ENCODE results near the gene FAM50A. TPM values are rescaled to one million over a fixed set of nuclear protein-coding genes. Genes with fewer than 3 reads are reported as not detected.

FAM50A gene
- total and polyA plus RNA-seq, 4 donors: 17.9 to 94.8 (median 64.8) TPM

GRCh38 chrX:154401045-154401799 lies 42.7 kb upstream of the FAM50A start:
- no peak overlapping the region for H3K27ac ChIP-seq (ENCODE audit: low read depth, low read length)
- WGBS (ENCODE audit: insufficient coverage): 75% methylated on average over 6 of the region's 6 CpGs
- no peak overlapping the region for H3K4me3 ChIP-seq (ENCODE audit: low read depth, low read length)
- DNase-seq (ENCODE audit: low read depth in 4 of 6, low spot score in 6 of 6): no peak
- peaks cover 24% of the 10 kb centered on the region for H3K4me1 ChIP-seq (ENCODE audit: control insufficient read depth, insufficient read depth, low read length)
- peaks cover 26% of the 10 kb centered on the region for H3K36me3 ChIP-seq (ENCODE audit: control insufficient read depth, insufficient read depth, low read length)
- no peaks in the 10 kb centered on the region for H3K27me3 ChIP-seq (ENCODE audit: control insufficient read depth, insufficient read depth, low read length)
- no peaks in the 10 kb centered on the region for H3K9me3 ChIP-seq (ENCODE audit: control insufficient read depth, insufficient read depth, low read length)

GRCh38 chrX:154401918-154402621 lies 41.9 kb upstream of the FAM50A start:
- Histone ChIP-seq H3K27ac (ENCODE audit: low read depth, low read length) (no peak overlapping the region), H3K36me3 (ENCODE audit: control insufficient read depth, insufficient read depth, low read length) (peaks cover 26% of the 10 kb centered on the region), H3K27me3 (ENCODE audit: control insufficient read depth, insufficient read depth, low read length) (no peaks in the 10 kb centered on the region), H3K4me3 (ENCODE audit: low read depth, low read length) (no peak overlapping the region), H3K9me3 (ENCODE audit: control insufficient read depth, insufficient read depth, low read length) (no peaks in the 10 kb centered on the region), H3K4me1 (ENCODE audit: control insufficient read depth, insufficient read depth, low read length) (peaks cover 21% of the 10 kb centered on the region)
- DNase-seq (ENCODE audit: low read depth in 4 of 6, low spot score in 6 of 6): no peak
- 50% methylated on average over 1 of the region's 6 CpGs for WGBS (ENCODE audit: insufficient coverage)

- H3K9me3 ChIP-seq (ENCODE audit: control insufficient read depth, insufficient read depth, low read length): no peaks in the 10 kb centered on the region
- H3K27ac ChIP-seq (ENCODE audit: low read depth, low read length): no peak overlapping the region
- no peak overlapping the region for H3K4me3 ChIP-seq (ENCODE audit: low read depth, low read length)
- H3K36me3 ChIP-seq (ENCODE audit: control insufficient read depth, insufficient read depth, low read length): peaks cover 26% of the 10 kb centered on the region
- no peaks in the 10 kb centered on the region for H3K27me3 ChIP-seq (ENCODE audit: control insufficient read depth, insufficient read depth, low read length)
- H3K4me1 ChIP-seq (ENCODE audit: control insufficient read depth, insufficient read depth, low read length): peaks cover 15% of the 10 kb centered on the region
- no peak for DNase-seq (ENCODE audit: low read depth in 4 of 6, low spot score in 6 of 6)
- WGBS (ENCODE audit: insufficient coverage): 81% methylated on average over 14 of the region's 19 CpGs
Observed at GRCh38 chrX:154402622-154403127, 41.3 kb upstream of the FAM50A start.

DNA sequence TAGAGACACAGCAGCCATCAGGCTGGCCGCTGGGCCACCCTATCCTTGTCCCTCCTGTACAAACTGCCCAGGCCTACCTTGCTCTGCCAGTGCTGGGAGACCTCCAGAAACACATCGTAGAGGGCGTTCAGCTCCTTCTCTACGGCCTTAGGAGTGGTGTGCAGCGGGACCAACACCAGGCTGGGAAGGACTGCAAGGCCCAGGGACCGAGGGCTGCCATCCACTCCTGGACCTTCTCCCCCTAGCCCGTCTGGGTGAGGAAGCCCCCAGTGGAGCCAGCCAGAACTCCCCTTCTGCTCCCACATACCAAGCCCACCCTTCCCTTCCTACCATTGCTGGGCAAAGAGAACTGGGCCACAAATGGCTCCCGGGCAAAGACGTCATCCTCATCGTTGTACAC lies 40.7 kb upstream of the FAM50A start:
- Histone ChIP-seq H3K27me3 (ENCODE audit: control insufficient read depth, insufficient read depth, low read length) (no peaks in the 10 kb centered on the region), H3K36me3 (ENCODE audit: control insufficient read depth, insufficient read depth, low read length) (peaks cover 26% of the 10 kb centered on the region), H3K27ac (ENCODE audit: low read depth, low read length) (no peak overlapping the region), H3K4me3 (ENCODE audit: low read depth, low read length) (no peak overlapping the region), H3K9me3 (ENCODE audit: control insufficient read depth, insufficient read depth, low read length) (no peaks in the 10 kb centered on the region), H3K4me1 (ENCODE audit: control insufficient read depth, insufficient read depth, low read length) (peaks cover 14% of the 10 kb centered on the region)
- no peak for DNase-seq (ENCODE audit: low read depth in 4 of 6, low spot score in 6 of 6)
- 84% methylated on average over 9 of the region's 10 CpGs for WGBS (ENCODE audit: insufficient coverage)

DNA sequence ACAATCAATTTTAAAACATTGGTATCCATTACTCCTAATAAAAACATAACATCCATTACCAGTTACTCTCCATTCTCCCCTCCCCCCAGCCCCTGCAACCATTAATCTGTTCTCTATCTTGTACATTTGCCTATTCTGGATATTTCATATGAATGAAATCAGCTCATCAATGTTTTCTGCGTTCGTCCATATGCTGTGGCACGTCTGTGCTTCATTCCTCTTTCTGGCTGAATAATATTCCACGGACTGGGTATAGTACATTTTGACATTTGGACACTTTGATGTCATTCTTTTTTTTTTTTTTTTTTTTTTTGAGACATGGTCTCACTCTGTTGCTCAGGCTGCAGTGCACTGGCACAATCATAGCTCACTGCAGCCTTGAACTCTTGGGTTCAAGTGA lies 40.1 kb upstream of the FAM50A start:
- no CpG with 5 or more reads among the region's 4 CpGs for WGBS (ENCODE audit: insufficient coverage)
- H3K27me3 ChIP-seq (ENCODE audit: control insufficient read depth, insufficient read depth, low read length): no peaks in the 10 kb centered on the region
- H3K36me3 ChIP-seq (ENCODE audit: control insufficient read depth, insufficient read depth, low read length): peaks cover 26% of the 10 kb centered on the region
- no peaks in the 10 kb centered on the region for H3K9me3 ChIP-seq (ENCODE audit: control insufficient read depth, insufficient read depth, low read length)
- peaks cover 14% of the 10 kb centered on the region for H3K4me1 ChIP-seq (ENCODE audit: control insufficient read depth, insufficient read depth, low read length)
- H3K4me3 ChIP-seq (ENCODE audit: low read depth, low read length): no peak overlapping the region
- no peak overlapping the region for H3K27ac ChIP-seq (ENCODE audit: low read depth, low read length)
- no peak for DNase-seq (ENCODE audit: low read depth in 4 of 6, low spot score in 6 of 6)

DNA sequence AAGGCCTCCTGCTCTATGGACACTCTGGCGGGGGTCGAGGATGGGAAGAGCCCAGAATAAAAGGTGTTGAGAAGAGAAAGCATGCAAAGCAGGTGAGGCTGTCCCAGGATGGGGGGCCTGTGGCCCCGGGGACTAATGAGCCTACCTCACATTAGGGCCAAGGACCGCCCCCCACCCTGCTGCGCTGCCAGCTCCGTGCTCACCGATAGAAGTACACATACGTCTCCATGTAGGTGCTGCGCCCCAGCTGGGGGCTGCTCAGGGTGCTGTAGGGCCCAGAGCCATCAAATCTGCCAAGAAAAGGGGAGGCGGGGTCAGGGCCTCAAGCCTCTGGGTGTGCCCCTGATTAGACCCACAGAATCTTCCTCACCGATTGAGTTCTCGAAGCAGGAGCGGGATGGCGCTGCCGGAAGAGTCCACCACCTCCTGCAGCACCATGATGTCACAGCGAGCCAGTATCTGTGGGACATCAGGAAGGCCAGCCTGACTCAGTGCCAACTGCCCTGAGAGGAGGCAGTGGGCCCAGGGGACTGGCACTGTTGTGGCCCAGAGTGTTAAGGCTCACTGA lies 39.2 kb upstream of the FAM50A start:
- Histone ChIP-seq H3K9me3 (ENCODE audit: control insufficient read depth, insufficient read depth, low read length) (no peaks in the 10 kb centered on the region), H3K27me3 (ENCODE audit: control insufficient read depth, insufficient read depth, low read length) (no peaks in the 10 kb centered on the region), H3K27ac (ENCODE audit: low read depth, low read length) (no peak overlapping the region), H3K4me1 (ENCODE audit: control insufficient read depth, insufficient read depth, low read length) (peaks cover 6% of the 10 kb centered on the region), H3K36me3 (ENCODE audit: control insufficient read depth, insufficient read depth, low read length) (peaks cover 25% of the 10 kb centered on the region), H3K4me3 (ENCODE audit: low read depth, low read length) (no peak overlapping the region)
- 85% methylated on average over 16 of the region's 16 CpGs for WGBS (ENCODE audit: insufficient coverage)
- no peak for DNase-seq (ENCODE audit: low read depth in 4 of 6, low spot score in 6 of 6)

- 73% methylated on average over 6 of the region's 10 CpGs for WGBS (ENCODE audit: insufficient coverage)
- DNase-seq (ENCODE audit: low read depth in 4 of 6, low spot score in 6 of 6): no peak
- no peaks in the 10 kb centered on the region for H3K27me3 ChIP-seq (ENCODE audit: control insufficient read depth, insufficient read depth, low read length)
- peak overlapping the region; percentile 5 for H3K4me3 ChIP-seq (ENCODE audit: low read depth, low read length)
- peaks cover 9% of the 10 kb centered on the region for H3K4me1 ChIP-seq (ENCODE audit: control insufficient read depth, insufficient read depth, low read length)
- peaks cover 8% of the 10 kb centered on the region for H3K36me3 ChIP-seq (ENCODE audit: control insufficient read depth, insufficient read depth, low read length)
- no peaks in the 10 kb centered on the region for H3K9me3 ChIP-seq (ENCODE audit: control insufficient read depth, insufficient read depth, low read length)
- H3K27ac ChIP-seq (ENCODE audit: low read depth, low read length): no peak overlapping the region
Observed at GRCh38 chrX:154408659-154409221, 35.2 kb upstream of the FAM50A start.

DNA sequence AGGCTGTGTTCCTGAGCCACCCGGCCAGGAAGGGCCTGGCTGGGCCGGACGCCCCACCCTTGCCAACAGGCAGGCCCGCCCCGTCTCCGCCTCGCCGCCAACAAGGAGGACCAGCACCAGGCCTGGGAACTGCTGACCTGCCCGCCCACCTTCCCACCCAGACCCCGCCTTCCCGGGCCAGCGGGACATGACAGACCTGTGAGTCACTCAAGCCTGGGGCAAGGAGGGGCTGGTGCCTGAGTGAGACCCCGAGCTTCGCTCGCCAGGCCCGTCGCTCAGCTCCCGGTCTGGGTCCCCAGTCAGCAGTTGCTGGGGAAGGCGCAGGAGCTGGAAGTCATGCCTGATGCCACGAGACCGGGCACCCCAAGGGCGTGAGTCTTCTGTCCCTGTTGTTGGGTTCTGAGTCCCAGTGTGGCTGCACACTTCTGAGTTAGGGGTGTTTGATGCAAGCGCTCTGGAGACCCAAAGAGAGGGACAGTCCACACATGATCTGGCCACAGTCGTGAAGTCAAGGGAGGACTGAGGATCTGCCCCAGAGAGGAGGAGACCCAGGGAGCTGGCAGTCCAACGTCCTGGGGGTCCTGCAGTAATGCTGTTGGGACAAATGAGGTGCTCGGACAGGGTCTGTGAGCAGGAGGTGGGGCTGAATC lies 34.6 kb upstream of the FAM50A start, which contains the start of gene DNASE1L1:
Gene DNASE1L1 (minus strand): TSS at position 33 of the 650 bp plus-strand sequence. CDS start 3,686 bp downstream, outside the sequence.
- WGBS (ENCODE audit: insufficient coverage): 52% methylated on average over 26 of the region's 26 CpGs
- H3K36me3 ChIP-seq (ENCODE audit: control insufficient read depth, insufficient read depth, low read length): peaks cover 13% of the 10 kb centered on the region
- peak within 1 kb of the TSS; percentile 12 for H3K4me3 ChIP-seq (ENCODE audit: low read depth, low read length)
- H3K9me3 ChIP-seq (ENCODE audit: control insufficient read depth, insufficient read depth, low read length): no peaks in the 10 kb centered on the region
- DNase-seq (ENCODE audit: low read depth in 4 of 6, low spot score in 6 of 6): peak in 1 of 6 donors; percentile 26
- no peaks in the 10 kb centered on the region for H3K27me3 ChIP-seq (ENCODE audit: control insufficient read depth, insufficient read depth, low read length)
- peak within 1 kb of the TSS; percentile 52 for H3K27ac ChIP-seq (ENCODE audit: low read depth, low read length)
- H3K4me1 ChIP-seq (ENCODE audit: control insufficient read depth, insufficient read depth, low read length): peaks cover 9% of the 10 kb centered on the region

DNA sequence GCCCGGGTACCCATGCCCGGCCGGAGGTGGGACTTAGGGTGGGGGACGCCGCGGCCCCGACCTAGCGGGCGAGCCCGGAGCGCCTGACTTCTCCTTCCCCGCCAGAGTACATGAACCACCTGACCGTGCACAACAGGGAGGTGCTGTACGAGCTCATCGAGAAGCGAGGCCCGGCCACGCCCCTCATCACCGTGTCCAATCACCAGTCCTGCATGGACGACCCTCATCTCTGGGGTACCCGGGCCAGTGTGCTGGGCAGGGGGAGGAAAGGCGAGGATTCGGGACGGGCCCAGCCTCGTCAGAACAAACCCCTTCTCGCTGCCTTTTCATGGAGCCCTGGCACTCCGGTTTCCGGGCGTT lies 32.0 kb upstream of the FAM50A start:
- Histone ChIP-seq H3K27me3 (ENCODE audit: control insufficient read depth, insufficient read depth, low read length) (no peaks in the 10 kb centered on the region), H3K4me1 (ENCODE audit: control insufficient read depth, insufficient read depth, low read length) (peaks cover 9% of the 10 kb centered on the region), H3K27ac (ENCODE audit: low read depth, low read length) (peak overlapping the region; percentile 57), H3K9me3 (ENCODE audit: control insufficient read depth, insufficient read depth, low read length) (no peaks in the 10 kb centered on the region), H3K36me3 (ENCODE audit: control insufficient read depth, insufficient read depth, low read length) (peaks cover 16% of the 10 kb centered on the region), H3K4me3 (ENCODE audit: low read depth, low read length) (peak overlapping the region; percentile 60)
- 42% methylated on average over 25 of the region's 29 CpGs for WGBS (ENCODE audit: insufficient coverage)
- peak in 2 of 6 donors; percentile 82 to 86 for DNase-seq (ENCODE audit: low read depth in 4 of 6, low spot score in 6 of 6)

Data from spinal cord (tissue), 10 donors.